ENCODE results near the gene EGR2. TPM values are rescaled to one million over a fixed set of nuclear protein-coding genes. Genes with fewer than 3 reads are reported as not detected.

Gene EGR2
- 0.39 and 1.1 TPM in 2 replicates for total RNA-seq (2014; rRNA removed; shearing (Covaris generic))

- DNase-seq (ENCODE audit: low spot score): peak; percentile 93
These were observed at the start of gene EGR2 for GRCh38 chr10:62816331-62817120. Gene EGR2, minus strand, starts transcription at chr10:62816366. Its CDS starts 337 bp downstream, at chr10:62816029.

- DNase-seq (ENCODE audit: low spot score): no peak
These were observed 46.3 kb upstream of the EGR2 start for GRCh38 chr10:62862447-62862846.

DNA sequence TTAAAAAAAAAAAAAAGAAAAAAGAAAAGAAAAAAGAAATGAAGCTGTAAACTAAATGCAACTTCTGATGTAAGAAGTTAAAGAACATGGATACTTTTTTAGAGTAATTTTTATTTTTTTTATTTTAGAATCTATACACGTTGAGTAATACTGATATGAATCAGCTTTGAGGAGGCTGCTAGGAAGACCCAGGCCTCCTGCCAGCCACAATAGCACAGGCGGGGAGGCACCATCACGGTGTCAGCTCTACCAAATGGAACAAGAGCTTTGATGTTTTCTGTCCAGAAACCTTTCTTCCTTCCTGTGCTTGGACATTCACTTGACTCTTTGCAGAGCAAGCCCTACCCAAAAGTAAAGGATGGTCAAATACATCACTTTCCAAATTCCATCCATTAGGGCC lies 45.3 kb upstream of the EGR2 start:
- DNase-seq (ENCODE audit: low spot score): no peak

- no peak for DNase-seq (ENCODE audit: low spot score)
These were observed 44.8 kb upstream of the EGR2 start for GRCh38 chr10:62860946-62861345.

DNA sequence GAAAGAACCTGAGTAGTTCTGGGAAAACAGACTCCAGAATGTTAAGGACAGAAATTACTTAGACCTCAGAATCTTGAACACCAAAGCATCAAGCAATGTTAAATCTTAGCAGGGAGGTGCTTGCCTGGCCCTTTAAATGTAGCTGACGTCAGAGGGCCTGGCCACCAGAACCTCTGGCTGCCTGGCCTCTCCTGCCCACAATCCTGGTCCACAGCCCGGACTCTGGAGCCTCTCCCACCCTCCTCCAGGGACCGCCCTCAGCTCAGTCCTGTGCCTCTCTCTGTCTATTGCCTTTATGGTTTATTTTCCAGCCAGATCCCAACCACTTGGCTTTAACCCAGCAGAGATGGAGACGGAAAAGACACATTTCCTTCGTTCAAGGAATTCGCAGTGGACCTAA lies 42.2 kb upstream of the EGR2 start:
- no peak for DNase-seq (ENCODE audit: low spot score)

DNA sequence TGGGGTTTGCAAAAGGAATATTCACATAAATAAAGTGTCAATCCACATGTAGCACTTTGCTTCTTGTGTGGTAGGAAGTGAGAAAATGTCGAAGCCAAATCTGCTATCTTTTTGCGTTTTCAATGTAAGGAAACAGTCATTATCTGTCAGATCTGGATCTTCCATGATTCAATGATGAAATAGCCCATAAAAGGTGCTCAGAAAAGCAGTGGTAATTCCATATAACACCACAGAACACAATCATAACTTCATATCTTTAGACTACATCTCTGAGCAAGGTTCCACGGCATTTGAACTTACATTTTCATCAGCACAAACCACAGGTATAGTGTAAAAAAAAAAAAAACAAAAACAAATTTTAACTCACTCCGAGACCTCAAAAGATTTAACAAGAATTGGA lies 39.9 kb upstream of the EGR2 start:
- DNase-seq (ENCODE audit: low spot score): no peak

- no peak for DNase-seq (ENCODE audit: low spot score)
These were observed 37.5 kb upstream of the EGR2 start for GRCh38 chr10:62853710-62854109.

DNA sequence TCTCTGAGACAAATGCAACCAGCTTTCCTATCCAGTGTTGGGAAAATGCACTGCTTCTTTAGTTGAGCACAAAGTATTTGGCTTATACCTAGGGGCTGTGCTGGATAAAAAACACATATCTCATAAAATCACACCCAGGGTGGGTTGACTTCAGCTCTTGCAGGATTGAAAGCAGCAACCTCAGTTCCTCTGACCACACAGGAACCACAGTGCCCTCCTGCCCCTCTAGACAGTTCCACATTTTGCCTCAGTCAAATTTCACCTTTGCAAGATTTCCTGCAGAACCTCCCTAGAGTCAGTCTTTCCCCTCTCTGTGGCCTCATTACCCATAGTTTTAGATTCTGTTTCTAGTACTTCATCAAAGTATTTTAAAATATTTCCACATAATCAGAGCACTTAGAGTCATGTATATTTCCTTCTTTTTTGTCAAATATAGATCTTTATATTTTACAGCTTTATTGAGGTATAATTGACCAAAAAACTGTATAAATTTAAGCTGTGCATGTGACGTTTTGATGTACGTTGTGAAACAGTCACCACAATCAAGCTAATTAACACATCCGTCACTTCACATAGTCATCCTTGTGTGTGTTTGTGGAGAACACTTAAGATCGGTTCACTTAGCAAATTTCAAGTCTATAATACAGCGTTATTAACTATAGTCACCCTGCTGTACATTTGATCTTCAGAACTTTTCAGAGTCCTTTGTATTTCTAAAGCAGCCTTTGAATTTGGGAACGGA lies 37.0 kb upstream of the EGR2 start:
- no peak for DNase-seq (ENCODE audit: low spot score)

DNA sequence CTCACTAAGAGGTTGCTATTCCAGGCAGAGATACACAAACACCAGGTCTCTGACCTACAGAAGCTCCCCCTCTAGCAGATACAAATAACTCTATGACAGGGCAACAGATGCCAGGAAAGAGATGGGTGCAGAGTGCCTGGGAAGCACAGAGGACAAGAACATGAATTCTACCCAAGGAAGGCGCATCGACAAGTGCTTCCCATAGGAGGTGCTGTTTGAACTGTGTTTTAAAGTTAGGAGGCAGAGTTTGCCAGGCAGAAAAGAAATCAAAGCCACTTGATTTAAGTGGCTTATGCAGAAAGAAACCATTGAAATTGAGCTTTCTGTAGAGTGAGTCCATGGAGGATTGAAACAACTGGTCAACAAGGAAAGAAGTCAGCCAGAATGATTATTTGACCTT lies 35.3 kb upstream of the EGR2 start:
- no peak for DNase-seq (ENCODE audit: low spot score)

- no peak for DNase-seq (ENCODE audit: low spot score)
These were observed 34.5 kb upstream of the EGR2 start for GRCh38 chr10:62850646-62851045.

- no peak for DNase-seq (ENCODE audit: low spot score)
These were observed 31.3 kb upstream of the EGR2 start for GRCh38 chr10:62847433-62847832.

GRCh38 chr10:62844280-62845011 lies 28.3 kb upstream of the EGR2 start:
- DNase-seq (ENCODE audit: low spot score): no peak

GRCh38 chr10:62843600-62843999 lies 27.4 kb upstream of the EGR2 start:
- no peak for DNase-seq (ENCODE audit: low spot score)

DNA sequence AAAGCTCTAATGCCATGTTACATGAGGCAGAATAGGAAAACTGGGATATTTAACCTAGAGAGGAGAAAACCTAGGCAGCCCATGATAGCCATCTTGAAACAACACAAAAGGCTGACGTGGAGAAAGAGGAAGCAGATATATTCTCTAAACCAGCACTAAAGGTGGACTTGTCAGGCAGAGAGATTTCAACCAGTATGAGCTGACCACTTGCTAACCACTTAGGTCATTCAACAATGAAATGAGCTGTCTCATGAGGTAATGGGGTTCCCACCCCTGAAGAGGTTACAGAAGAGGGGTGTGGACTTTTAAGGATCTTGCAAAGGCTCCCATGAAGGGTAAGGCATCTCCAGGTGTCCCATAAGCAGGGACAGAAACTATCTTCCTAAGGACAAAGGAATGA lies 26.8 kb upstream of the EGR2 start:
- no peak for DNase-seq (ENCODE audit: low spot score)

- no peak for DNase-seq (ENCODE audit: low spot score)
These were observed 23.4 kb upstream of the EGR2 start for GRCh38 chr10:62839590-62839989.

DNA sequence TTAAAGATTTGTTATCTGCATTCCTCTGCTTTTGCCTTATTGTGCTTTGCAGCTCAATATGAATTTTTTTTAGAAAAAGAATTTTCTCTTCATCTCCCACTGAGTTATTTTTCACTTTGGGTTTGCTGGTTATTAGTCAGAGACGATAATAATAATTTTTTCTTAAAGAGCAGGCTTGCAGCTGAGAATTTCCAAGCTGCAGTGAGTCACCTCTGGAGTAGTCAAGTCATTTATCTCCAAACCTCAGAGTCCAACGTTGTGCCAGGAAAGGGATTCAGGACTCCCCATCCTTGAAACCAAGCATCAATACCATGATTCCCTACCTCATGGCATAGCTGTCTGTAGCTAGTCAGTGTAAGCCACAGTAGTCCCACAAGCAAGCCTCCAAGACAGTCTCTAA lies 15.2 kb upstream of the EGR2 start:
- DNase-seq (ENCODE audit: low spot score): no peak

DNA sequence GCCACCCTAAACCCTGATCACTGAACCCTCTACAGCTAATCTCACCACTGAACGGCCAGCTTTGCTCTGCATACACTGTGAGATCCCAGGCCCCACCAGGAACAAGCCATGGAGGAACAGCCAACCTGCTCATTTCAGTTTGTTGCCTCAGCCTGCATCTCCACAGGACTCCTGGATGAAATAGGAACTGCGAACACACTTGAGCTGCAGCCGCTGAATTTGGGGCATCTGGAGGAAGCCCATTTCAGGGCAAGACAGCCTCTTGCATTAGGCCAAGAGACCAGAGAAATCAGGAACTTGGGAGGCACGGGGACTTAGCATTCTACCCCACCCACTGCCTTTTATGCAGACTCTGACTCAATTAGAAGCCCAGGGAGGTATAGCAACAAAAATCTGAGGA lies 14.5 kb upstream of the EGR2 start:
- no peak for DNase-seq (ENCODE audit: low spot score)

DNA sequence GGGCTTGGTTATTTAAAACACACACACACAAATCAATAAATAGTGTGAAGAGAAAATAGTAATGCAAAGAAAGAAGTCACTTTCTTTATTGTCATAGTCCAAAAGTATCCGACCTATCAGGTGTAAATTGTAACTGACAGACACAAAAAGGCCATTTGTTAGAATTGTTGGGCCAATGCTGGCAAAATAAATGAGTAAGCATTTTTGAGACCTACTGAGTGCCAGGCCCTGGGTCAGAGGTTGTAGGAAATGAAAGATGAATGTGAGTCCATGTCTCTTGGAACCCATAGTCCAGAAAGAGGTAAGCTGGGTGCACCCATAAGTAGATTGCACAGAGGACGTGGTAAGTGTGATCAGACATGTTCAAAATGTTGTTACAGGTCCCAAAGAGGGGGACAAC lies 13.5 kb upstream of the EGR2 start:
- DNase-seq (ENCODE audit: low spot score): no peak

DNA sequence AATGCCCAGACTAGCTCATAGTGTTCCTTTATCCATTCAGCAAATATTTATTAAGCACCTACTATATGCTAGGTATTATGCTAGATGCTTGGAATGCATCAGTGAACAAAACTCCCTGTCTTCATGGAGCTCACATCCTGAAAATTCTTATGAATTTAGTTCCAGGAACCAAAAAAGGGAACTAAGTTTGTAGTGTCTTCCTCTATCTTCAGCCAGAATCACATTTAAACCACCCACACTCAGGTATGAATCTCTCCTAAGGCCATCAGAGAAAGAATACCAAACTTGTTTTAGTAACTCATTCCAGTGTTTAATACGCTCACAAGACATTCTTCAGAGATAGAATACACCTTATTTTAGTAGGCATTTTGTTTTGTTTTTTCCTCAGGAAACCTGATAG lies 10.1 kb upstream of the EGR2 start:
- no peak for DNase-seq (ENCODE audit: low spot score)

DNA sequence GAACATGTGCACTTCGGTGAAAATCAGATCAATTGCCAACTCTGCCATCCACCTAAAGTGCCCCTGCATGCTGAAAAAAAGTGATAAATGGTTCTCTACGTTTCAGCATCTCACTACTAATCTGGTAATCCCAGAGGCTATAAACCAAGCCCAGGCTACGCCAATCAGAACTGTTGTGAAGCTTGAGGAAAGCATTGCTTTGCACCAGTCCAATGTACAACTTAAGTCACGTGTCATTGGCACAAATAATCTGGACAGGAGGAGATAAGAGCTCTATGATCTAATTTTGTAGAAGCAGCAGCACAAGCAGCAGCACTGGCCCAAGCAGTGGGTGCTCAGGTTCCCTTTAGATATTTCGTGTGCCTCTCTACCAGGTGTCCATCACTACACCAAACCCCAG lies 4.4 kb upstream of the EGR2 start:
- no peak for DNase-seq (ENCODE audit: low spot score)

DNA sequence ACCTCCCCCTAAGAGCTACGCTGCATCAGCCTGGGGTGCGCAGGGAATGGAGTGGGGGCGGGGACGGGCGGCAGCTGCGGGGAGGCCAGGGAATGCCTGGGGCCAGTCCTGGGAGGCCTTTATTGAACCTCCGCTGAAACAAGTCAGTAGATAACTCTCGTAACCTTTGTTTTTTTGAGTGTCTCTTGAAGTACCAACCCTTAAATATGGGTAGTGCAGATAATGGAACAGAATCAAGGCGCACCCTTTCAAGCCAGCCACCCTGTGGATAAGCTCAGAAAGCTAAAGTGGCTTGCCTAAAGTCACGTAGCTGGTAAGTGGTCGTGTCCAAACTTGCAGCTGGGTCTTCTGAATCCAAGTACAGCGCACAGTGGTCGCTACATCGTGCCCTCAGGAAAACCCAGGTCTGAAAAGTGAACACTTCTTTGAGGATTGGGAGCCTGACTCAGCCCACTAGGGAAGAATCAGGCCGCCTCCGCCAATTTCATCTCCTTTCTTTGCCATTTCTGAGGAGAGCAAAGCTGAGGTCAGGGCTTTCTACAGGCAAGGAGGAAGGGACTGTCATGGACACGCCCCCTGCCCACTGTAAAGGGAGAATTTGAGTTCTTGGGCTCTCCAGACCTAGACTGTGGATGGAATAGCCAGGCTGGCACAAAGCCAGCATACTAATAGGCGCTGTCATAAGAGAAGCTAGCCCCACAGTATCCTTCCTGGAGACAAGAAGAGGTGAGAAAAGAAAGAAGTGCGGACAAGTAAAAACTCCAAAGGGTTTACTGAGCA lies 3.2 kb upstream of the EGR2 start:
- no peak for DNase-seq (ENCODE audit: low spot score)

All from H4 (cell line).